C4-2B (cell line): ENCODE measurements around the gene KLHL26.

Experiments used
- CTCF ChIP-seq: fragments of 450-650 bp; conservative IDR thresholded peaks from 2 replicates; pipeline ENCODE4 v1.5.1; 2017; ENCODE audit warnings: mild to moderate bottlenecking
- ZFX ChIP-seq: fragments of 450-650 bp; IDR thresholded peaks from 2 replicates; pipeline ENCODE4 v1.6.1; 2017

- TF ChIP-seq CTCF (no peak), ZFX (no peak)
Measured at GRCh38 chr19:18595475-18595874, 41.4 kb upstream of the KLHL26 start.
